H9 (cell line): ENCODE data around the gene CDC20. TPM values are rescaled to one million over a fixed set of nuclear protein-coding genes. Genes with fewer than 3 reads are reported as not detected.

Experiments used
- DNase-seq: peaks from one replicate; pipeline ENCODE4 v3.0.0-alpha.2; 2017
- H2AFZ ChIP-seq: one replicate; pipeline ENCODE4 v1.6.1; 2013; ENCODE audit warnings: mild to moderate bottlenecking, low read length, control low read depth, moderate library complexity
- H2AK5ac ChIP-seq: 2 replicates; pipeline ENCODE4 v1.6.1; 2013; ENCODE audit warnings: low read length, control low read depth, mixed read lengths; ENCODE audit not compliant: insufficient read length
- H2BK120ac ChIP-seq: one replicate; pipeline ENCODE4 v1.6.1; 2013; ENCODE audit warnings: low read depth, mild to moderate bottlenecking, low read length, control low read depth, inconsistent platforms; ENCODE audit not compliant: poor library complexity, severe bottlenecking
- H2BK12ac ChIP-seq: 2 replicates; pipeline ENCODE4 v1.6.1; 2013; ENCODE audit warnings: low read length, control low read depth, mixed read lengths, low read depth; ENCODE audit not compliant: insufficient read length
- H2BK15ac ChIP-seq: 2 replicates; pipeline ENCODE4 v1.6.1; 2013; ENCODE audit warnings: low read depth, low read length, control low read depth
- H2BK20ac ChIP-seq: one replicate; pipeline ENCODE4 v1.6.1; 2013; ENCODE audit warnings: low read depth, mild to moderate bottlenecking, low read length, control low read depth, inconsistent platforms; ENCODE audit not compliant: poor library complexity, severe bottlenecking
- H2BK5ac ChIP-seq: 2 replicates; pipeline ENCODE4 v1.6.1; 2013; ENCODE audit warnings: low read length, control low read depth, mixed read lengths; ENCODE audit not compliant: insufficient read length
- H3K14ac ChIP-seq: 2 replicates; pipeline ENCODE4 v1.6.1; 2013; ENCODE audit warnings: low read length, control low read depth; ENCODE audit not compliant: insufficient read depth
- H3K18ac ChIP-seq: 2 replicates; pipeline ENCODE4 v1.6.1; 2013; ENCODE audit warnings: low read depth, mild to moderate bottlenecking, mixed read lengths, low read length, control low read depth; ENCODE audit not compliant: insufficient read length
- H3K23ac ChIP-seq: 2 replicates; pipeline ENCODE4 v1.6.1; 2013; ENCODE audit warnings: low read length, control low read depth, mixed read lengths, low read depth; ENCODE audit not compliant: insufficient read length
- H3K23me2 ChIP-seq: 2 replicates; pipeline ENCODE4 v1.6.1; 2013; ENCODE audit warnings: low read depth, mild to moderate bottlenecking, mixed read lengths, low read length, control low read depth; ENCODE audit not compliant: insufficient read length, poor library complexity, severe bottlenecking
- H3K27ac ChIP-seq: 2 replicates; pipeline ENCODE4 v1.5.1; 2013; ENCODE audit warnings: low read length, control low read depth, mixed read lengths, low read depth; ENCODE audit not compliant: insufficient read length
- H3K27me3 ChIP-seq: 2 replicates; pipeline ENCODE4 v1.6.1; 2013; ENCODE audit warnings: low read length, control low read depth, inconsistent platforms; ENCODE audit not compliant: insufficient read depth
- H3K4ac ChIP-seq: 2 replicates; pipeline ENCODE4 v1.6.1; 2013; ENCODE audit warnings: low read depth, mild to moderate bottlenecking, control low read depth, inconsistent platforms, low read length, moderate library complexity
- H3K4me1 ChIP-seq: 2 replicates; pipeline ENCODE4 v1.6.1; 2013; ENCODE audit warnings: low read length, control low read depth, inconsistent platforms; ENCODE audit not compliant: insufficient read depth
- H3K4me2 ChIP-seq: 2 replicates; pipeline ENCODE4 v1.6.1; 2013; ENCODE audit warnings: low read length, control low read depth, mixed read lengths; ENCODE audit not compliant: insufficient read length, insufficient read depth
- H3K56ac ChIP-seq: 2 replicates; pipeline ENCODE4 v1.6.1; 2013; ENCODE audit warnings: low read depth, mild to moderate bottlenecking, mixed read lengths, low read length, control low read depth; ENCODE audit not compliant: insufficient read length
- H3K79me1 ChIP-seq: 2 replicates; pipeline ENCODE4 v1.6.1; 2013; ENCODE audit warnings: low read depth, mild to moderate bottlenecking, moderate library complexity, low read length, control low read depth, inconsistent platforms; ENCODE audit not compliant: insufficient read depth, poor library complexity, severe bottlenecking
- H3K79me2 ChIP-seq: 2 replicates; pipeline ENCODE4 v1.6.1; 2013; ENCODE audit warnings: low read length, control low read depth, inconsistent platforms; ENCODE audit not compliant: insufficient read depth
- H3K9ac ChIP-seq: 2 replicates; pipeline ENCODE4 v1.6.1; 2013; ENCODE audit warnings: low read length, control low read depth, mixed read lengths; ENCODE audit not compliant: insufficient read length; ENCODE audit errors: extremely low read depth
- H3K9me3 ChIP-seq: one replicate; pipeline ENCODE4 v1.6.1; 2013; ENCODE audit warnings: low read depth, low read length, inconsistent platforms; ENCODE audit not compliant: control insufficient read depth
- H3T11ph ChIP-seq: one replicate; pipeline ENCODE4 v1.6.1; 2013; ENCODE audit warnings: mild to moderate bottlenecking, low read length, control low read depth, inconsistent platforms
- H4K20me1 ChIP-seq: one replicate; pipeline ENCODE4 v1.6.1; 2013; ENCODE audit not compliant: control insufficient read depth, insufficient read length, insufficient read depth
- H4K5ac ChIP-seq: 2 replicates; pipeline ENCODE4 v1.6.1; 2013; ENCODE audit warnings: low read depth, mild to moderate bottlenecking, mixed read lengths, low read length, control low read depth; ENCODE audit not compliant: insufficient read length
- H4K8ac ChIP-seq: replicated peaks from 2 replicates; pipeline ENCODE4 v1.6.1; 2013; ENCODE audit warnings: low read length, control low read depth, mixed read lengths, low read depth; ENCODE audit not compliant: insufficient read length
- H4K91ac ChIP-seq: 2 replicates; pipeline ENCODE4 v1.6.1; 2013; ENCODE audit warnings: low read depth, mild to moderate bottlenecking, moderate library complexity, mixed read lengths, low read length, control low read depth; ENCODE audit not compliant: insufficient read length
- H3K27ac Mint-ChIP-seq, 3 experiments: 2 replicates in 2 of 3; 3 replicates in 1 of 3; pipeline ENCODE4 v1.8.0; 2020 to 2021; ENCODE audit warnings: mixed read lengths in 3 of 3, mild to moderate bottlenecking in 1 of 3, moderate library complexity in 1 of 3
- H3K27me3 Mint-ChIP-seq: 2 replicates; pipeline ENCODE4 v1.8.0; 2021; ENCODE audit warnings: low read depth, mild to moderate bottlenecking, moderate library complexity, mixed read lengths
- H3K36me3 Mint-ChIP-seq, 3 experiments: 2 replicates in 2 of 3; 3 replicates in 1 of 3; pipeline ENCODE4 v1.8.0; 2020 to 2021; ENCODE audit warnings: low read depth in 3 of 3, mixed read lengths in 3 of 3; ENCODE audit not compliant: insufficient read depth in 1 of 3
- H3K4me1 Mint-ChIP-seq, 2 experiments: 2 replicates each; pipeline ENCODE4 v1.8.0; 2020; ENCODE audit warnings: mixed read lengths in 2 of 2
- H3K4me3 Mint-ChIP-seq, 2 experiments: 2 replicates in 1 of 2; 3 replicates in 1 of 2; pipeline ENCODE4 v1.8.0; 2020 to 2021; ENCODE audit warnings: mild to moderate bottlenecking in 2 of 2, mixed read lengths in 2 of 2, moderate library complexity in 1 of 2
- H3K9me3 Mint-ChIP-seq, 2 experiments: 2 replicates in 1 of 2; 3 replicates in 1 of 2; pipeline ENCODE4 v1.8.0; 2020; ENCODE audit warnings: mild to moderate bottlenecking in 2 of 2, mixed read lengths in 2 of 2, moderate library complexity in 1 of 2
- CTCF ChIP-seq: fragments of 200-600 bp; sonication (generic); conservative IDR thresholded peaks from 3 replicates; pipeline ENCODE4 v1.8.0; 2021; ENCODE audit warnings: antibody characterized with exemption, mild to moderate bottlenecking
- WGBS: extraction: QIAGEN DNeasy Blood & Tissue Kit; methylation state at CpG from one replicate; pipeline ENCODE4 v1.1.7; 2013; ENCODE audit warnings: missing lambda C conversion rate, low lambda C conversion rate, mixed read lengths; ENCODE audit not compliant: insufficient read length; ENCODE audit errors: extremely low coverage; 5-methylcytosine and 5-hydroxymethylcytosine counted together
- total RNA-seq: library from RNA; stranded (reverse); gene quantifications from 2 replicates; pipeline ENCODE4 v1.2.1, GENCODE V29; 2021

CDC20 gene
- total RNA-seq, 1 experiment from 2014 or later, result 246 TPM

- Mint-ChIP-seq H3K36me3 (peaks cover 0 to 8% (median 0%) of the 10 kb centered on the region in 3 experiments; a peak in 2 of 7 replicates), H3K27me3 (no peaks in the 10 kb centered on the region), H3K9me3 (no peaks in the 10 kb centered on the region), H3K27ac (no peak overlapping the region), H3K4me1 (no peaks in the 10 kb centered on the region), H3K4me3 (no peak overlapping the region)
- Histone ChIP-seq H3K9ac (no peak overlapping the region), H3K14ac (no peak overlapping the region), H2BK5ac (no peak overlapping the region), H3T11ph (no peak overlapping the region), H3K9me3 (no peaks in the 10 kb centered on the region), H3K23ac (no peak overlapping the region), H3K18ac (no peak overlapping the region), H2AFZ (no peak overlapping the region), H3K27ac (no peak overlapping the region), H2BK15ac (no peak overlapping the region), H4K8ac (no peak overlapping the region), H2BK12ac (no peak overlapping the region), H2BK20ac (no peak overlapping the region), H4K91ac (no peak overlapping the region), H2BK120ac (no peak overlapping the region), H3K79me1 (no peaks in the 10 kb centered on the region), H3K79me2 (no peaks in the 10 kb centered on the region), H3K4me1 (no peaks in the 10 kb centered on the region), H3K4me2 (no peak overlapping the region), H4K20me1 (no peaks in the 10 kb centered on the region), H3K4ac (no peak overlapping the region), H4K5ac (no peak overlapping the region), H3K23me2 (no peaks in the 10 kb centered on the region), H3K56ac (no peak overlapping the region), H2AK5ac (no peak overlapping the region), H3K27me3 (no peaks in the 10 kb centered on the region)
- TF ChIP-seq CTCF, result no peak
- no peak for DNase-seq
- no CpG with 5 or more reads among the region's 1 CpG for WGBS
Measured at GRCh38 chr1:43396059-43396458, 37.3 kb downstream of the CDC20 start.
